Measurements from ENCODE around the gene USP22. TPM values are rescaled to one million over a fixed set of nuclear protein-coding genes. Genes with fewer than 3 reads are reported as not detected.

The USP22 gene
- total RNA-seq, 4 donors from 2014 or later: 101 to 128 (median 104) TPM

GRCh38 chr17:21033350-21033749 is 9.5 kb downstream of the USP22 start:
- peak overlapping the region; percentile 15 to 77 (median 66) for H3K27ac ChIP-seq
- peaks cover 24 to 100% (median 72%) of the 10 kb centered on the region in 3 donors for H3K4me1 ChIP-seq
- TF ChIP-seq, protein P1, sequence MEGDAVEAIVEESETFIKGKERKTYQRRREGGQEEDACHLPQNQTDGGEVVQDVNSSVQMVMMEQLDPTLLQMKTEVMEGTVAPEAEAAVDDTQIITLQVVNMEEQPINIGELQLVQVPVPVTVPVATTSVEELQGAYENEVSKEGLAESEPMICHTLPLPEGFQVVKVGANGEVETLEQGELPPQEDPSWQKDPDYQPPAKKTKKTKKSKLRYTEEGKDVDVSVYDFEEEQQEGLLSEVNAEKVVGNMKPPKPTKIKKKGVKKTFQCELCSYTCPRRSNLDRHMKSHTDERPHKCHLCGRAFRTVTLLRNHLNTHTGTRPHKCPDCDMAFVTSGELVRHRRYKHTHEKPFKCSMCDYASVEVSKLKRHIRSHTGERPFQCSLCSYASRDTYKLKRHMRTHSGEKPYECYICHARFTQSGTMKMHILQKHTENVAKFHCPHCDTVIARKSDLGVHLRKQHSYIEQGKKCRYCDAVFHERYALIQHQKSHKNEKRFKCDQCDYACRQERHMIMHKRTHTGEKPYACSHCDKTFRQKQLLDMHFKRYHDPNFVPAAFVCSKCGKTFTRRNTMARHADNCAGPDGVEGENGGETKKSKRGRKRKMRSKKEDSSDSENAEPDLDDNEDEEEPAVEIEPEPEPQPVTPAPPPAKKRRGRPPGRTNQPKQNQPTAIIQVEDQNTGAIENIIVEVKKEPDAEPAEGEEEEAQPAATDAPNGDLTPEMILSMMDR (IDR thresholded peaks at IDR 0.05): no peak
- TF ChIP-seq EP300 (IDR thresholded peaks at IDR 0.05) (no peak), POLR2AphosphoS5 (IDR thresholded peaks at IDR 0.05) (no peak), POLR2A (IDR thresholded peaks at IDR 0.05) (no peak)
- H3K36me3 ChIP-seq: no peaks in the 10 kb centered on the region
- no peaks in the 10 kb centered on the region for H3K9me3 ChIP-seq
- no peaks in the 10 kb centered on the region for H3K27me3 ChIP-seq
- 33 to 51% methylated on average over 1 to 2 of the region's 2 CpGs for WGBS, 2 donors (ENCODE audit: low coverage in 1 of 2)
- no peak for ATAC-seq
- no peak overlapping the region for H3K4me3 ChIP-seq

DNA sequence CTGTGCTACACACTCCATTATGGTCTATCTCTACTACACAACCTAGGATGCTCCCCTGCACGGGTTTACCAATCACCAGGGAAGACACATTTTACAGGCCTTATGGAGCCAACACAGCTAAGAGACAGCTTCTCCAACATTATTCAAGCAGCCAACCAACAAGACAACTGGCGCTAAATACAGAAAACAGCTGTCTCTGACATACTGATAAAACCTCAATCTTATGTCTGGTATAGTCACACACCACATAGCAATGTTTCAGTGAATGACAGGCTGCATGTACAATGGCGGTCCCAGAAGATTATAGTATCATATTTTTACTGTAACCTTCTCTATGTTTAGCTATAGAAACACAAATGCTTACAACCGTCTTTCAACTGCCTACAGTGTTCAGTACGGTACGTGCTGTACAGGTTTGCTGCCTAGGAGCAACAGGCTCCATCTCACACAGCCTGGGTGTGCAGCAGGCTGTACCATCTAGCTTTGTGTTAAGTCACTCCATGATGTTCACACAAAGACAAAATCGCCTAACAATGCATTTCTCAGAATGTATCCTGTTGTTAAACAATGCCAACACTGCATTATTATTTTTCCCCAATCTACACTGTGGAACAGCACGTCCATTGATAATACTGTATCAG is 10.9 kb downstream of the USP22 start:
- no peak overlapping the region for H3K4me3 ChIP-seq
- H3K36me3 ChIP-seq: peaks cover 0 to 14% of the 10 kb centered on the region in 2 donors
- ATAC-seq: no peak
- H3K9me3 ChIP-seq: no peaks in the 10 kb centered on the region
- no peak for TF ChIP-seq POLR2AphosphoS5 (IDR thresholded peaks at IDR 0.05)
- no peak for TF ChIP-seq EP300 (IDR thresholded peaks at IDR 0.05)
- TF ChIP-seq POLR2A (IDR thresholded peaks at IDR 0.05): no peak
- TF ChIP-seq, protein P1 (IDR thresholded peaks at IDR 0.05): no peak
- WGBS, 2 donors (ENCODE audit: low coverage in 1 of 2): 57 to 68% methylated on average over 7 to 8 of the region's 8 CpGs
- H3K27ac ChIP-seq: peak overlapping the region in 1 of 4 donors; percentile 76
- no peaks in the 10 kb centered on the region for H3K27me3 ChIP-seq
- peaks cover 24 to 98% (median 68%) of the 10 kb centered on the region in 3 donors for H3K4me1 ChIP-seq

GRCh38 chr17:21030375-21030774 is 12.4 kb downstream of the USP22 start:
- no peak for ATAC-seq
- peaks cover 19 to 97% (median 57%) of the 10 kb centered on the region in 3 donors for H3K4me1 ChIP-seq
- H3K4me3 ChIP-seq: no peak overlapping the region
- no peaks in the 10 kb centered on the region for H3K27me3 ChIP-seq
- H3K27ac ChIP-seq: no peak overlapping the region
- TF ChIP-seq, protein P1 (IDR thresholded peaks at IDR 0.05): no peak
- no peak for TF ChIP-seq POLR2AphosphoS5 (IDR thresholded peaks at IDR 0.05)
- TF ChIP-seq EP300 (IDR thresholded peaks at IDR 0.05): no peak
- TF ChIP-seq POLR2A (IDR thresholded peaks at IDR 0.05): no peak
- peaks cover 0 to 29% of the 10 kb centered on the region in 2 donors for H3K36me3 ChIP-seq
- no peaks in the 10 kb centered on the region for H3K9me3 ChIP-seq
- WGBS, 2 donors (ENCODE audit: low coverage in 1 of 2): 79 to 100% methylated on average over 4 to 7 of the region's 7 CpGs

DNA sequence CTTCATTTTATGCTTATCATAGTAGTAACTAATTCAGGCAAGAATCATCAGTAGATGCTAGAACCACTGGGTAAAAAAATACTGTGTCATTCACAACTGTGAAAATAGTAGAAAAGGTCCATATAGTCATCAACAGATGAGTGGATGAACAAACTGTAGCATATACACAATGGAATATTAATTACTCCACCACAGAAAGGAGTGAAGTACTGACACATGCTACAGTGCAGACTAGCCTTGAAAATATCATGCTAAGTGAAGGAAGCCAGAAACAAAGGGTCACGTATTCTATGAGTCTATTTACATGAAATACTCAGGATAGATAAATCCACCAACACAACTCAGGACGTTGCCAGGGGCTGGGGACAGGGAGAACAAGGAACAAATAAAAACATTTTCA is 13.3 kb downstream of the USP22 start:
- no peak for ATAC-seq
- 5 to 8% methylated on average over 2 of the region's 2 CpGs for WGBS, 2 donors (ENCODE audit: low coverage in 1 of 2)
- Histone ChIP-seq H3K36me3 (peaks cover 0 to 35% of the 10 kb centered on the region in 2 donors), H3K27ac (peak overlapping the region in 3 of 4 donors; percentile 3 to 63 (median 58)), H3K4me3 (no peak overlapping the region), H3K27me3 (no peaks in the 10 kb centered on the region), H3K4me1 (peaks cover 17 to 97% (median 48%) of the 10 kb centered on the region in 3 donors), H3K9me3 (no peaks in the 10 kb centered on the region)
- no peak for TF ChIP-seq EP300 (IDR thresholded peaks at IDR 0.05)
- TF ChIP-seq POLR2A (IDR thresholded peaks at IDR 0.05): no peak
- no peak for TF ChIP-seq POLR2AphosphoS5 (IDR thresholded peaks at IDR 0.05)
- TF ChIP-seq, protein P1 (IDR thresholded peaks at IDR 0.05): no peak

DNA sequence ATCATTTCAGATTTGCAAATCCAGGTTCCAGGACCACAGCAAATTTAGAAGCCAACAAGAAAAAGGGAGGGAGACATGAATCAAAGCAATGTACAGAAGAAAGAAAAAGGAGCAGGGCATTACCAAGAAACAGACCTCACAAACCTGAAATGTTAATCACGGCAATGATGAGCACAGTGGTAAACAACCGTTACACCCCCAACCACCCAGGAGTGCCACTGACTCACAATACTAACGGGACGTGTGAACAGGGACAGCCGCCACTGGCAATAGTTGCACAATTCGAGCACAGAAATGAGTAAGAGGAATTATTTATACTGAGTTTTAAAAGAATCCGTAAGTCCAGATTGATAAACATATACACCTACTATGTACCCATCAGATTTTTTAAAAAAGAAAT is 13.8 kb downstream of the USP22 start:
- peaks cover 17 to 97% (median 43%) of the 10 kb centered on the region in 3 donors for H3K4me1 ChIP-seq

More for the DNA sequence above, 13.8 kb downstream of the USP22 start:
- H3K27me3 ChIP-seq: no peaks in the 10 kb centered on the region
- TF ChIP-seq, protein P1 (IDR thresholded peaks at IDR 0.05): no peak
- peak; percentile 81 for TF ChIP-seq POLR2AphosphoS5 (IDR thresholded peaks at IDR 0.05)
- no peaks in the 10 kb centered on the region for H3K9me3 ChIP-seq
- H3K27ac ChIP-seq: peak overlapping the region in 3 of 4 donors; percentile 40 to 63 (median 58)
- WGBS, 2 donors (ENCODE audit: low coverage in 1 of 2): 11 to 22% methylated on average over 7 of the region's 7 CpGs
- peak; percentile 83 for ATAC-seq
- no peak overlapping the region for H3K4me3 ChIP-seq
- peaks cover 0 to 38% of the 10 kb centered on the region in 2 donors for H3K36me3 ChIP-seq

Data from gastroesophageal sphincter (tissue), 4 donors.